ENCODE results near the gene KRTAP19-8.

DNA sequence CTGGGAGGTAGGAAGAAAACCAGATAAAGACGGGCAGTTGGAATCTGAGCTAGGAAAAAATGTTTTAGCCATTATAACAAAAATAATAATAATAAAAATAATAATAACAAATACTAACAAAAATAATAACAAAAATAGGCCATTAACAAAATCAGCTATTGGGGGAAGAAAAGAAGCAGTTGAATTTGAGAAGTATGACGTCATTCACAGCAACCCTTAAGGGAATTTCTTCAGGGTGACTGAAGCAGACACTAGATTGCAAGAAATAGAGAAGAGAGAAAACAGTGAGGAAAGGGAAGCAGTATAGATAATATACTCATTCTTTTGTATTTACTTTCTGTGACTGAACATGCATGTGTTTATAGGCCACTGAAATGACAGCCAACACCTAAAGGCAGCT is 20.0 kb downstream of the KRTAP19-8 start:
- no peak for TF ChIP-seq BRCA1 (IDR thresholded peaks at IDR 0.05; ENCODE audit: low read depth, low read length)
- no peak for TF ChIP-seq IKZF1 (conservative IDR thresholded peaks at IDR 0.05)
- no peak for TF ChIP-seq CEBPB (IDR thresholded peaks at IDR 0.05; ENCODE audit: borderline replicate concordance in 1 of 2, low read depth in 2 of 2, low read length in 2 of 2)
- no peak for TF ChIP-seq HDAC2 (IDR thresholded peaks at IDR 0.05)
- TF ChIP-seq ASH2L (IDR thresholded peaks at IDR 0.05; ENCODE audit: borderline replicate concordance, low read depth), result no peak
- TF ChIP-seq KDM1A (IDR thresholded peaks at IDR 0.05; ENCODE audit: borderline replicate concordance), result no peak
- TF ChIP-seq TAF1 (IDR thresholded peaks at IDR 0.05; ENCODE audit: borderline replicate concordance, low read depth, low read length), result no peak
- TF ChIP-seq RB1 (IDR thresholded peaks at IDR 0.05; ENCODE audit: borderline replicate concordance), result no peak
- TF ChIP-seq, protein P1, sequence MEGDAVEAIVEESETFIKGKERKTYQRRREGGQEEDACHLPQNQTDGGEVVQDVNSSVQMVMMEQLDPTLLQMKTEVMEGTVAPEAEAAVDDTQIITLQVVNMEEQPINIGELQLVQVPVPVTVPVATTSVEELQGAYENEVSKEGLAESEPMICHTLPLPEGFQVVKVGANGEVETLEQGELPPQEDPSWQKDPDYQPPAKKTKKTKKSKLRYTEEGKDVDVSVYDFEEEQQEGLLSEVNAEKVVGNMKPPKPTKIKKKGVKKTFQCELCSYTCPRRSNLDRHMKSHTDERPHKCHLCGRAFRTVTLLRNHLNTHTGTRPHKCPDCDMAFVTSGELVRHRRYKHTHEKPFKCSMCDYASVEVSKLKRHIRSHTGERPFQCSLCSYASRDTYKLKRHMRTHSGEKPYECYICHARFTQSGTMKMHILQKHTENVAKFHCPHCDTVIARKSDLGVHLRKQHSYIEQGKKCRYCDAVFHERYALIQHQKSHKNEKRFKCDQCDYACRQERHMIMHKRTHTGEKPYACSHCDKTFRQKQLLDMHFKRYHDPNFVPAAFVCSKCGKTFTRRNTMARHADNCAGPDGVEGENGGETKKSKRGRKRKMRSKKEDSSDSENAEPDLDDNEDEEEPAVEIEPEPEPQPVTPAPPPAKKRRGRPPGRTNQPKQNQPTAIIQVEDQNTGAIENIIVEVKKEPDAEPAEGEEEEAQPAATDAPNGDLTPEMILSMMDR (IDR thresholded peaks at IDR 0.05 in 2 of 3, conservative IDR thresholded peaks at IDR 0.05 in 1 of 3; ENCODE audit: control insufficient read depth in 2 of 3, extremely low read depth in 1 of 3, insufficient read depth in 1 of 3, low read depth in 3 of 3, low read length in 3 of 3), result no peak
- TF ChIP-seq NFYA (IDR thresholded peaks at IDR 0.05; ENCODE audit: borderline replicate concordance, low read depth, low read length), result no peak
- TF ChIP-seq POLR2A (IDR thresholded peaks at IDR 0.05; ENCODE audit: low read depth, low read length), result no peak
- TF ChIP-seq, protein P2, sequence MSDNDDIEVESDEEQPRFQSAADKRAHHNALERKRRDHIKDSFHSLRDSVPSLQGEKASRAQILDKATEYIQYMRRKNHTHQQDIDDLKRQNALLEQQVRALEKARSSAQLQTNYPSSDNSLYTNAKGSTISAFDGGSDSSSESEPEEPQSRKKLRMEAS (IDR thresholded peaks at IDR 0.05; ENCODE audit: low read depth, low read length), result no peak
- no peak for TF ChIP-seq SIN3A (IDR thresholded peaks at IDR 0.05; ENCODE audit: low read depth, low read length)
- no peak for TF ChIP-seq MXI1 (IDR thresholded peaks at IDR 0.05; ENCODE audit: low read depth, low read length)
